ENCODE data around the gene CAPN11. TPM values are rescaled to one million over a fixed set of nuclear protein-coding genes. Genes with fewer than 3 reads are reported as not detected.

The CAPN11 gene
- total and polyA plus RNA-seq, 9 of the 15 experiments (the other 6 are each of a cell fraction or from before 2014, with no cell fraction given) = 0.03 to 0.61 (median 0.17) TPM; not detected in 1

DNA sequence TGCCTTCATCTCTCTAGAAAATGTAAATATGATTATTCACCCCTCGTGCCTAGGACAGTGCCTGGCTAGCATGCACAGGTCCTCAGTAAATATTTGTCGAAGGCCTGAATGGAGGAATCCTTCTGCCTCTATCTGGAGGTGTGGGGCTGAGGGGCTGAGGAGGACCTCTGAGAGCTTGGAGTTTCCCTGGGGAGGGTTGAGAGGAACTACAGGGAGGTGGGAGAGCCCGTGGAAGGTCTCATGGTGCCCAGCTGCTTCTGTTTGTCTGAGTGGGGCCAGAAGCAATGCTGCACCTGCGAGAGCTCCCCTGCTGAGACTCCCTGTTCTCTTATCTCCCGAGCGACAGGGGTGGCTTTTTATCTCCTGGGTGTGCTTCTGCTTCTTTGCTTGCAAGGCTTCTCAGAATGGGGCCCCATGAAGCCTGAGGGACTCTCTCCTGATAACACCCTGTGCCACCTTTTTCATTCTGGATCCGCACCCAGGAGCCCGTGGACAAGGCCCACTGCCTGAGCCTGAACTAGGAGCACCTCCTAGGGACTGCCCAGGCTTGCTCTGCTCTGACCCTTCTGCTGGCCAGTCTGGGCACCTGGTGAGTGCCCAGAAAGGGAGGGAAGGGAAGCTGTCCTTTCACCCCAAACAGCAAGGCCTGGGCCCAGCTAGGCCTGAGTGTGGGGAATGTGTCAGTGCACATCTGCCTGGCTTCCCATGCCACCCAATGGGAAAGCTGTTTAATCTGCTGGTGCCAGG, 67.1 kb downstream of the CAPN11 start (continued):
- TF ChIP-seq, protein P1, sequence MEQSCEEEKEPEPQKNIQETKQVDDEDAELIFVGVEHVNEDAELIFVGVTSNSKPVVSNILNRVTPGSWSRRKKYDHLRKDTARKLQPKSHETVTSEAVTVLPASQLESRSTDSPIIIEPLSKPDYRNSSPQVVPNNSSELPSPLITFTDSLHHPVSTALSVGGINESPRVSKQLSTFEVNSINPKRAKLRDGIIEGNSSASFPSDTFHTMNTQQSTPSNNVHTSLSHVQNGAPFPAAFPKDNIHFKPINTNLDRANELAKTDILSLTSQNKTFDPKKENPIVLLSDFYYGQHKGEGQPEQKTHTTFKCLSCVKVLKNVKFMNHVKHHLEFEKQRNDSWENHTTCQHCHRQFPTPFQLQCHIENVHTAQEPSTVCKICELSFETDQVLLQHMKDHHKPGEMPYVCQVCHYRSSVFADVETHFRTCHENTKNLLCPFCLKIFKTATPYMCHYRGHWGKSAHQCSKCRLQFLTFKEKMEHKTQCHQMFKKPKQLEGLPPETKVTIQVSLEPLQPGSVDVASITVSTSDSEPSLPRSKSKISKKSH (CRISPR knock-in tag; IDR thresholded peaks at IDR 0.05) = no peak
- TF ChIP-seq, protein P2, sequence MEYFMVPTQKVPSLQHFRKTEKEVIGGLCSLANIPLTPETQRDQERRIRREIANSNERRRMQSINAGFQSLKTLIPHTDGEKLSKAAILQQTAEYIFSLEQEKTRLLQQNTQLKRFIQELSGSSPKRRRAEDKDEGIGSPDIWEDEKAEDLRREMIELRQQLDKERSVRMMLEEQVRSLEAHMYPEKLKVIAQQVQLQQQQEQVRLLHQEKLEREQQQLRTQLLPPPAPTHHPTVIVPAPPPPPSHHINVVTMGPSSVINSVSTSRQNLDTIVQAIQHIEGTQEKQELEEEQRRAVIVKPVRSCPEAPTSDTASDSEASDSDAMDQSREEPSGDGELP (CRISPR knock-in tag; IDR thresholded peaks at IDR 0.05; ENCODE audit: borderline replicate concordance) = peak; percentile 88
- TF ChIP-seq CHD2 (IDR thresholded peaks at IDR 0.05; ENCODE audit: low read depth, low read length) (0 out of 2 replicates have a peak, but pooled peaks have one; percentile 10), FOXK2 (conservative IDR thresholded peaks at IDR 0.05 in 1 of 2, IDR thresholded peaks at IDR 0.05 in 1 of 2; ENCODE audit: low read depth in 2 of 2) (peak in 1 of 2 experiments; percentile 39; a peak in 1 of 4 replicates), RCOR1 (IDR thresholded peaks at IDR 0.05; ENCODE audit: borderline replicate concordance in 1 of 2, low read depth in 2 of 2, low read length in 2 of 2) (peak; percentile 87 to 97; a peak in 3 of 4 replicates)
- TF ChIP-seq, protein P3, sequence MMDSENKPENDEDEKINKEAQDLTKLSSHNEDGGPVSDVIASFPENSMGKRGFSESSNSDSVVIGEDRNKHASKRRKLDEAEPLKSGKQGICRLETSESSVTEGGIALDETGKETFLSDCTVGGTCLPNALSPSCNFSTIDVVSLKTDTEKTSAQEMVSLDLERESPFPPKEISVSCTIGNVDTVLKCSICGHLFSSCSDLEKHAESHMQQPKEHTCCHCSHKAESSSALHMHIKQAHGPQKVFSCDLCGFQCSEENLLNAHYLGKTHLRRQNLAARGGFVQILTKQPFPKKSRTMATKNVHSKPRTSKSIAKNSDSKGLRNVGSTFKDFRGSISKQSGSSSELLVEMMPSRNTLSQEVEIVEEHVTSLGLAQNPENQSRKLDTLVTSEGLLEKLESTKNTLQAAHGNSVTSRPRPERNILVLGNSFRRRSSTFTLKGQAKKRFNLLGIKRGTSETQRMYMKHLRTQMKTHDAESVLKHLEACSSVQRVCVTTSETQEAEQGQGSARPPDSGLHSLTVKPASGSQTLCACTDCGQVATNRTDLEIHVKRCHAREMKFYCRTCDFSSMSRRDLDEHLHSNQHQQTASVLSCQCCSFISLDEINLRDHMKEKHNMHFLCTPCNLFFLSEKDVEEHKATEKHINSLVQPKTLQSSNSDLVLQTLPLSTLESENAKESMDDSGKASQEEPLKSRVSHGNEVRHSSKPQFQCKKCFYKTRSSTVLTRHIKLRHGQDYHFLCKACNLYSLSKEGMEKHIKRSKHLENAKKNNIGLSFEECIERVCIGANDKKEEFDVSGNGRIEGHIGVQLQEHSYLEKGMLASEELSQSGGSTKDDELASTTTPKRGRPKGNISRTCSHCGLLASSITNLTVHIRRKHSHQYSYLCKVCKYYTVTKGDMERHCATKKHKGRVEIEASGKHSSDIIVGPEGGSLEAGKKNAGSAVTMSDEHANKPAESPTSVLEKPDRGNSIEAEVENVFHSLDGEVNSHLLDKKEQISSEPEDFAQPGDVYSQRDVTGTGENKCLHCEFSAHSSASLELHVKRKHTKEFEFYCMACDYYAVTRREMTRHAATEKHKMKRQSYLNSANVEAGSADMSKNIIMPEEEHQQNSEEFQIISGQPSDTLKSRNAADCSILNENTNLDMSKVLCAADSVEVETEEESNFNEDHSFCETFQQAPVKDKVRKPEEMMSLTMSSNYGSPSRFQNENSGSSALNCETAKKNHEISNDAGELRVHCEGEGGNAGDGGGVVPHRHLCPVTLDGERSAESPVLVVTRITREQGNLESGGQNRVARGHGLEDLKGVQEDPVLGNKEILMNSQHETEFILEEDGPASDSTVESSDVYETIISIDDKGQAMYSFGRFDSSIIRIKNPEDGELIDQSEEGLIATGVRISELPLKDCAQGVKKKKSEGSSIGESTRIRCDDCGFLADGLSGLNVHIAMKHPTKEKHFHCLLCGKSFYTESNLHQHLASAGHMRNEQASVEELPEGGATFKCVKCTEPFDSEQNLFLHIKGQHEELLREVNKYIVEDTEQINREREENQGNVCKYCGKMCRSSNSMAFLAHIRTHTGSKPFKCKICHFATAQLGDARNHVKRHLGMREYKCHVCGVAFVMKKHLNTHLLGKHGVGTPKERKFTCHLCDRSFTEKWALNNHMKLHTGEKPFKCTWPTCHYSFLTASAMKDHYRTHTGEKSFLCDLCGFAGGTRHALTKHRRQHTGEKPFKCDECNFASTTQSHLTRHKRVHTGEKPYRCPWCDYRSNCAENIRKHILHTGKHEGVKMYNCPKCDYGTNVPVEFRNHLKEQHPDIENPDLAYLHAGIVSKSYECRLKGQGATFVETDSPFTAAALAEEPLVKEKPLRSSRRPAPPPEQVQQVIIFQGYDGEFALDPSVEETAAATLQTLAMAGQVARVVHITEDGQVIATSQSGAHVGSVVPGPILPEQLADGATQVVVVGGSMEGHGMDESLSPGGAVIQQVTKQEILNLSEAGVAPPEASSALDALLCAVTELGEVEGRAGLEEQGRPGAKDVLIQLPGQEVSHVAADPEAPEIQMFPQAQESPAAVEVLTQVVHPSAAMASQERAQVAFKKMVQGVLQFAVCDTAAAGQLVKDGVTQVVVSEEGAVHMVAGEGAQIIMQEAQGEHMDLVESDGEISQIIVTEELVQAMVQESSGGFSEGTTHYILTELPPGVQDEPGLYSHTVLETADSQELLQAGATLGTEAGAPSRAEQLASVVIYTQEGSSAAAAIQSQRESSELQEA (IDR thresholded peaks at IDR 0.05; ENCODE audit: low read depth) = no peak
- TF ChIP-seq, protein P4, sequence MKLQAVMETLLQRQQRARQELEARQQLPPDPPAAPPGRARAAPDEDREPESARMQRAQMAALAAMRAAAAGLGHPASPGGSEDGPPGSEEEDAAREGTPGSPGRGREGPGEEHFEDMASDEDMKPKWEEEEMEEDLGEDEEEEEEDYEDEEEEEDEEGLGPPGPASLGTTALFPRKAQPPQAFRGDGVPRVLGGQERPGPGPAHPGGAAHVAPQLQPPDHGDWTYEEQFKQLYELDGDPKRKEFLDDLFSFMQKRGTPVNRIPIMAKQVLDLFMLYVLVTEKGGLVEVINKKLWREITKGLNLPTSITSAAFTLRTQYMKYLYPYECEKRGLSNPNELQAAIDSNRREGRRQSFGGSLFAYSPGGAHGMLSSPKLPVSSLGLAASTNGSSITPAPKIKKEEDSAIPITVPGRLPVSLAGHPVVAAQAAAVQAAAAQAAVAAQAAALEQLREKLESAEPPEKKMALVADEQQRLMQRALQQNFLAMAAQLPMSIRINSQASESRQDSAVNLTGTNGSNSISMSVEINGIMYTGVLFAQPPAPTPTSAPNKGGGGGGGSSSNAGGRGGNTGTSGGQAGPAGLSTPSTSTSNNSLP (IDR thresholded peaks at IDR 0.05; ENCODE audit: borderline replicate concordance, low read depth, low read length) = no peak
- TF ChIP-seq, protein P5, sequence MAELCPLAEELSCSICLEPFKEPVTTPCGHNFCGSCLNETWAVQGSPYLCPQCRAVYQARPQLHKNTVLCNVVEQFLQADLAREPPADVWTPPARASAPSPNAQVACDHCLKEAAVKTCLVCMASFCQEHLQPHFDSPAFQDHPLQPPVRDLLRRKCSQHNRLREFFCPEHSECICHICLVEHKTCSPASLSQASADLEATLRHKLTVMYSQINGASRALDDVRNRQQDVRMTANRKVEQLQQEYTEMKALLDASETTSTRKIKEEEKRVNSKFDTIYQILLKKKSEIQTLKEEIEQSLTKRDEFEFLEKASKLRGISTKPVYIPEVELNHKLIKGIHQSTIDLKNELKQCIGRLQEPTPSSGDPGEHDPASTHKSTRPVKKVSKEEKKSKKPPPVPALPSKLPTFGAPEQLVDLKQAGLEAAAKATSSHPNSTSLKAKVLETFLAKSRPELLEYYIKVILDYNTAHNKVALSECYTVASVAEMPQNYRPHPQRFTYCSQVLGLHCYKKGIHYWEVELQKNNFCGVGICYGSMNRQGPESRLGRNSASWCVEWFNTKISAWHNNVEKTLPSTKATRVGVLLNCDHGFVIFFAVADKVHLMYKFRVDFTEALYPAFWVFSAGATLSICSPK (IDR thresholded peaks at IDR 0.05; ENCODE audit: borderline replicate concordance) = no peak

Data from K562 (cell line).